Esophagus squamous epithelium (tissue), 5 donors: Measurements from ENCODE around the gene THY1. TPM values are rescaled to one million over a fixed set of nuclear protein-coding genes. Genes with fewer than 3 reads are reported as not detected.
"Not testable (repeated sequence)": the region's sequence is repeated elsewhere in the genome, so short reads cannot be mapped to it uniquely, and the experiment has no call there.

ENCODE experiments used
- DNase-seq: peaks from one replicate; lab custom pipeline; 2025; lab: John Stamatoyannopoulos, UW
- H3K27ac ChIP-seq, 4 donors: fragments of 200-600 bp; sonication (generic); one replicate each; pipeline ENCODE4 v1.5.1; 2016 to 2019; ENCODE audit warnings: mild to moderate bottlenecking in 1 of 4
- H3K27me3 ChIP-seq, 4 donors: fragments of 200-600 bp; sonication (generic); 1 replicate in 3 of 4; 2 replicates in 1 of 4; pipeline versions ENCODE4 v1.5.1 to v1.6.0; 2017 to 2021; ENCODE audit warnings: antibody characterized with exemption in 1 of 4
- H3K36me3 ChIP-seq, 3 donors: fragments of 200-600 bp; sonication (generic); one replicate each; pipeline ENCODE4 v1.5.1; 2016 to 2019
- H3K4me1 ChIP-seq, 3 donors: fragments of 200-600 bp; sonication (generic); one replicate each; pipeline ENCODE4 v1.5.1; 2017 to 2019
- H3K4me3 ChIP-seq, 4 donors: fragments of 200-600 bp; sonication (generic); 1 replicate in 3 of 4; 2 replicates in 1 of 4; pipeline ENCODE4 v1.5.1; 2016 to 2019; ENCODE audit warnings: mild to moderate bottlenecking in 2 of 4, moderate library complexity in 1 of 4
- H3K9me3 ChIP-seq, 3 donors: fragments of 200-600 bp; sonication (generic); one replicate each; pipeline ENCODE4 v1.5.1; 2016 to 2019
- CTCF ChIP-seq, 6 experiments: fragments of 450-650 bp in 4 of 6; fragments of 200-600 bp in 2 of 6; sonication (generic) in 2 of 6; IDR thresholded peaks; one replicate each; pipeline ENCODE4 v1.5.1; 2016 to 2019; ENCODE audit warnings: antibody characterized with exemption in 6 of 6, mild to moderate bottlenecking in 4 of 6, moderate library complexity in 4 of 6
- POLR2A ChIP-seq, 4 donors: fragments of 450-650 bp; IDR thresholded peaks; one replicate each; pipeline ENCODE4 v1.6.1; 2017; ENCODE audit warnings: antibody characterized with exemption in 4 of 4, mild to moderate bottlenecking in 4 of 4, moderate library complexity in 3 of 4
- WGBS, 2 donors: methylation state at CpG; one replicate each; pipeline ENCODE4 v1.1.5; 2018; 5-methylcytosine and 5-hydroxymethylcytosine counted together
- intact Hi-C: fragments of 100-400 bp; cut with DNase I; formaldehyde crosslinking; loops from one replicate; pipeline ENCODE4 v1.15.0; 2022
- total RNA-seq, 4 donors: library from RNA; depleted of rRNA; stranded (reverse); fragments of >200 nt; gene quantifications; one replicate each; pipeline ENCODE4 v1.1.0, GENCODE V29; 2016
- donor health status: DM: yes; HTN: yes; CAD: no.

Gene THY1
- total RNA-seq, 4 donors from 2014 or later: 0.57 to 7.6 (median 2.9) TPM

GRCh38 chr11:119445379-119445778 is 22.4 kb upstream of the THY1 start:
- Histone ChIP-seq H3K27ac (peak overlapping the region in 2 of 4 donors; percentile 31 to 36), H3K36me3 (no peaks in the 10 kb centered on the region), H3K27me3 (no peaks in the 10 kb centered on the region), H3K9me3 (no peaks in the 10 kb centered on the region), H3K4me3 (no peak overlapping the region), H3K4me1 (peaks cover 0 to 23% (median 13%) of the 10 kb centered on the region in 3 donors)
- intact Hi-C loops: no loop called here
- no peak for DNase-seq
- TF ChIP-seq CTCF (IDR thresholded peaks at IDR 0.05): no peak
- TF ChIP-seq POLR2A (IDR thresholded peaks at IDR 0.05): no peak
- WGBS, 2 donors: 79 to 85% methylated on average over 11 of the region's 11 CpGs

- intact Hi-C loops: no loop called here
- H3K27ac ChIP-seq: no peak overlapping the region
- no peaks in the 10 kb centered on the region for H3K36me3 ChIP-seq
- TF ChIP-seq POLR2A (IDR thresholded peaks at IDR 0.05) (no peak), CTCF (IDR thresholded peaks at IDR 0.05) (no peak)
- H3K27me3 ChIP-seq: peaks cover 0 to 6% (median 0%) of the 10 kb centered on the region in 4 donors
- H3K4me1 ChIP-seq: peaks cover 0 to 9% (median 3%) of the 10 kb centered on the region in 3 donors
- no peak overlapping the region for H3K4me3 ChIP-seq
- DNase-seq: no peak
- H3K9me3 ChIP-seq: no peaks in the 10 kb centered on the region
- WGBS, 2 donors: 72 to 76% methylated on average over 5 of the region's 5 CpGs
These were observed 18.9 kb upstream of the THY1 start for GRCh38 chr11:119441898-119442243.

GRCh38 chr11:119438599-119438998 is 15.6 kb upstream of the THY1 start:
- 24 to 41% methylated on average over 3 to 5 of the region's 5 CpGs for WGBS, 2 donors

GRCh38 chr11:119437521-119437920 is 14.5 kb upstream of the THY1 start:
- H3K4me1 ChIP-seq: peaks cover 0 to 10% (median 9%) of the 10 kb centered on the region in 3 donors
- H3K27ac ChIP-seq, intact Hi-C loops, H3K36me3 ChIP-seq, H3K9me3 ChIP-seq, H3K4me3 ChIP-seq, DNase-seq, H3K27me3 ChIP-seq: not testable (repeated sequence)
- 92 to 96% methylated on average over 5 of the region's 5 CpGs for WGBS, 2 donors

More at GRCh38 chr11:119438599-119438998, 15.6 kb upstream of the THY1 start:
- Histone ChIP-seq H3K4me3 (no peak overlapping the region), H3K27ac (no peak overlapping the region), H3K27me3 (peaks cover 0 to 6% (median 0%) of the 10 kb centered on the region in 4 donors), H3K4me1 (no peaks in the 10 kb centered on the region), H3K36me3 (no peaks in the 10 kb centered on the region), H3K9me3 (no peaks in the 10 kb centered on the region)
- no peak for DNase-seq
- intact Hi-C loops: no loop called here
- TF ChIP-seq POLR2A (IDR thresholded peaks at IDR 0.05): no peak
- TF ChIP-seq CTCF (IDR thresholded peaks at IDR 0.05): no peak

GRCh38 chr11:119436711-119437110 is 13.7 kb upstream of the THY1 start:
- TF ChIP-seq POLR2A (IDR thresholded peaks at IDR 0.05) (no peak), CTCF (IDR thresholded peaks at IDR 0.05) (no peak)
- Histone ChIP-seq H3K27me3 (peaks cover 0 to 14% (median 0%) of the 10 kb centered on the region in 4 donors), H3K36me3 (no peaks in the 10 kb centered on the region), H3K4me3 (no peak overlapping the region), H3K4me1 (peaks cover 0 to 17% (median 12%) of the 10 kb centered on the region in 3 donors), H3K9me3 (no peaks in the 10 kb centered on the region), H3K27ac (no peak overlapping the region)
- intact Hi-C loops: no loop called here
- DNase-seq: no peak
- WGBS, 2 donors: 73 to 83% methylated on average over 1 to 2 of the region's 2 CpGs

- no peak overlapping the region for H3K4me3 ChIP-seq
These were observed 13.1 kb upstream of the THY1 start for GRCh38 chr11:119436093-119436492.

More at GRCh38 chr11:119436093-119436492, 13.1 kb upstream of the THY1 start:
- H3K9me3 ChIP-seq: no peaks in the 10 kb centered on the region
- H3K27me3 ChIP-seq: peaks cover 0 to 20% (median 0%) of the 10 kb centered on the region in 4 donors
- peaks cover 0 to 17% (median 12%) of the 10 kb centered on the region in 3 donors for H3K4me1 ChIP-seq
- intact Hi-C loops: no loop called here
- TF ChIP-seq POLR2A (IDR thresholded peaks at IDR 0.05) (no peak), CTCF (IDR thresholded peaks at IDR 0.05) (no peak)
- H3K27ac ChIP-seq: no peak overlapping the region
- WGBS, 2 donors: 89 to 90% methylated on average over 7 of the region's 7 CpGs
- DNase-seq: no peak
- H3K36me3 ChIP-seq: no peaks in the 10 kb centered on the region
